Breast epithelium (tissue), 3 donors: ENCODE results near the gene SPRYD7.

ENCODE experiments used
- CTCF ChIP-seq, 3 donors: fragments of 450-650 bp; IDR thresholded peaks; one replicate each; pipeline ENCODE4 v1.5.1; 2016 to 2017; ENCODE audit warnings: antibody characterized with exemption in 3 of 3, mild to moderate bottlenecking in 3 of 3, moderate library complexity in 3 of 3
- POLR2A ChIP-seq: fragments of 450-650 bp; IDR thresholded peaks from one replicate; pipeline ENCODE4 v1.6.1; 2016; ENCODE audit warnings: antibody characterized with exemption, mild to moderate bottlenecking, moderate library complexity

GRCh38 chr13:49922301-49922700 is 13.8 kb downstream of the SPRYD7 start:
- no peak for TF ChIP-seq CTCF (IDR thresholded peaks at IDR 0.05)
- no peak for TF ChIP-seq POLR2A
